Measurements from ENCODE around the gene ASTN2.

Gene ASTN2

DNA sequence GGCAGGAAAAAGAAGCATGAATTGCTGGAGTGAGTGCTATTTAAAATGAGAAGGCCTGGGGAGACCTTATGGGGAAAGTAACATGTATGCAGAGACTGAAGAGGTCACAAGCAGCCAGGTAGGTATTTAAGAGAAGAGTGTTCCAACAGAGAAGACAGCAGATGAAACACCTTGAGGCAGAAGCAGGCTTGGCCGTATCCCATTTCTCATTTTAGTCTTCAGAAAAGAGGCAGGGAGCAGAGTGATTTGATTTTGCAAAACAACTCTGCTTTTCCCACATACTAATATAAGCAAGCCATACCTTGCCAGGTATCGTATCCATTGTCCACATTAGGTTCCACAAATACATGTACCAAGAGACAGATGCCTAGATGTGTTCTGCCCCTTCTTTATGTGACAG, 244.3 kb downstream of the ASTN2 start:
- no peaks in the 10 kb centered on the region for H3K36me3 ChIP-seq
- H3K9me3 ChIP-seq (replicated peaks in 1 of 11), result no peaks in the 10 kb centered on the region
- no peak overlapping the region for H3K27ac ChIP-seq
- no peak overlapping the region for H3K4me3 ChIP-seq
- TF ChIP-seq Cebpa-rat (IDR thresholded peaks at IDR 0.05), result no peak
- H4K20me1 ChIP-seq, result no peaks in the 10 kb centered on the region
- no peak overlapping the region for H3K4me2 ChIP-seq
- no peaks in the 10 kb centered on the region; a peak in 1 of 22 replicates for H3K27me3 ChIP-seq
- H3K9ac ChIP-seq, result no peak overlapping the region
- peaks cover 8 to 18% (median 12%) of the 10 kb centered on the region in 10 experiments for H3K4me1 ChIP-seq

- no peaks in the 10 kb centered on the region for H3K36me3 ChIP-seq
- H3K27me3 ChIP-seq, result no peaks in the 10 kb centered on the region; a peak in 1 of 22 replicates
- no peaks in the 10 kb centered on the region for H3K9me3 ChIP-seq (replicated peaks in 1 of 11)
- H3K9ac ChIP-seq, result peak overlapping the region in 3 of 11 experiments; percentile 1 to 28 (median 15); a peak in 4 of 22 replicates
- H3K4me1 ChIP-seq, result peaks cover 8 to 18% (median 12%) of the 10 kb centered on the region in 10 experiments
- peak overlapping the region in 2 of 11 experiments; percentile 11 to 31; a peak in 2 of 22 replicates for H3K27ac ChIP-seq
- TF ChIP-seq Cebpa-rat (IDR thresholded peaks at IDR 0.05), result no peak
- H4K20me1 ChIP-seq, result no peaks in the 10 kb centered on the region
- peak overlapping the region in 1 of 10 experiments; percentile 10; a peak in 2 of 20 replicates for H3K4me3 ChIP-seq
- H3K4me2 ChIP-seq, result peak overlapping the region; percentile 46 to 81 (median 64)
Measured at GRCh38 chr9:117169089-117169621, 245.7 kb downstream of the ASTN2 start.

DNA sequence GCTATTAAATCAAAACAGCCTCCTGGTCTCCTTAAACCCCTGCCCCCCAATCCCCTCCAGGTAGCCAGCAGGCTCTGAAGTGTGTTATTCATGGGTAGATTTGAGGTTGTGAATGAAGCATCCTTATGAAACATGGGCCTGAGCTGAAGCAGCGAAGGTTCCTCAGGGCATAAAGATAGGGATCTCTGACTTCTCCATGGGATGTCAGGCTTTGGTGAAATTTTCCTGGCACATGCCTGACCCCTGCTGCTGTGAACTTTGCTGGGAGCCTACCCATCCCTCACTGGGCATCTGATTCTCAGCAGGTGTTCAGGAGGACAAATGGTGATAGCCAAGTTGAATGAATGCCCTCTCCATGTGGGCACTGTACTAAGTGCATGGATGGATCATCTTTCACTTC, 250.3 kb downstream of the ASTN2 start:
- Histone ChIP-seq H3K4me1 (peaks cover 7 to 25% (median 19%) of the 10 kb centered on the region in 10 experiments), H3K36me3 (no peaks in the 10 kb centered on the region), H3K4me3 (no peak overlapping the region), H3K27ac (no peak overlapping the region), H3K27me3 (no peaks in the 10 kb centered on the region; a peak in 1 of 22 replicates), H3K9ac (no peak overlapping the region), H4K20me1 (no peaks in the 10 kb centered on the region), H3K9me3 (replicated peaks in 1 of 11) (no peaks in the 10 kb centered on the region), H3K4me2 (no peak overlapping the region)
- TF ChIP-seq Cebpa-rat (IDR thresholded peaks at IDR 0.05), result no peak

DNA sequence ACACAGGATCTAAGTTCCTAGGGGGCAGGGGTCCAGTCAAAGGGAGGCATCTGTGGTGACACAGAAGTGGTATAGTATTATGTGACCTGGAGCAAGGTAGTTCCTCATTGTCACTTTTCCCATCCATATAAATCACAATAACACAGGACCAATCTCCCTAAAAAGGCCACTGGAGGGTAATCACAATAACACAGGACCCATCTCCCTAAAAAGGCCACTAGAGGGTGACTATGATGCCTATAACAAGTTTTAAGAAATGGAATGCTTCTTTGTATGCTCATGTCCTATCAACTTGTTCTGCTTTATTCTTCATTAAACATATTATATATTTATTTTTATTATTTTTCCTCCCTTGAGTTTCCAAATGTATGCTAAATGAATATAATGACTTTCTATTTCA, 254.6 kb downstream of the ASTN2 start:
- Histone ChIP-seq H3K27ac (no peak overlapping the region), H4K20me1 (no peaks in the 10 kb centered on the region), H3K4me3 (no peak overlapping the region), H3K4me2 (peak overlapping the region in 1 of 11 experiments; percentile 32; a peak in 1 of 22 replicates), H3K9ac (no peak overlapping the region), H3K4me1 (peaks cover 0 to 11% (median 8%) of the 10 kb centered on the region in 10 experiments; a peak in 9 of 20 replicates), H3K27me3 (no peaks in the 10 kb centered on the region), H3K9me3 (replicated peaks in 1 of 11) (no peaks in the 10 kb centered on the region), H3K36me3 (no peaks in the 10 kb centered on the region)
- no peak for TF ChIP-seq Cebpa-rat (IDR thresholded peaks at IDR 0.05)

GRCh38 chr9:117156771-117157535, 257.9 kb downstream of the ASTN2 start:
- no peaks in the 10 kb centered on the region for H3K27me3 ChIP-seq
- H3K4me2 ChIP-seq, result no peak overlapping the region
- H3K4me1 ChIP-seq, result peaks cover 0 to 11% (median 8%) of the 10 kb centered on the region in 10 experiments; a peak in 9 of 20 replicates
- no peaks in the 10 kb centered on the region for H3K36me3 ChIP-seq
- no peak overlapping the region for H3K9ac ChIP-seq
- TF ChIP-seq Cebpa-rat (IDR thresholded peaks at IDR 0.05), result no peak
- H4K20me1 ChIP-seq, result no peaks in the 10 kb centered on the region
- no peaks in the 10 kb centered on the region for H3K9me3 ChIP-seq (replicated peaks in 1 of 11)
- no peak overlapping the region for H3K27ac ChIP-seq
- no peak overlapping the region for H3K4me3 ChIP-seq

DNA sequence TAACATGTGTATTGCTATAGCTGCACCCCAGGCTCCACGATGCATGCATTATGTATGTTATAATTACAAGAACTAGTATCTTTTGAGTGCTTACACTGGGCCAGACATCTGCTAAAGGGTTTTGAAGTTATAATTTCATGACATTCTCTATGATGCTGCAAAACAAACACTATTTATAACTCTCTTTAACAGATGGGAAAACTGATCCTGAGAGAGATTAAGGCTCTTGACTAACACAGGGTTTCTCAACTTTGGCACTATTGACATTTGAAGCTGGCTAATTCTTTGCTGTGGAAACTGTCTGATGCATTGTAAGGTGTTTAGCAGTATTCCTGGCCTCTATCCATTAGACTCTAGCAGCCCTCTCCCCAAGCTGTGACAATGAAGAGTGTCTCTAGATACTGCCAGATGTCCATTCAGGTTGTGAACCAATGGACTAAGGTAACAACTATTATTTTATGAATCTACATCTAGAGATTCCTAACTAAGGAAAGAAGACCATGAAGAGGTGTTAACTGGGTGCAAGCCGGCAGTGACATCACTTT, 258.6 kb downstream of the ASTN2 start:
- Histone ChIP-seq H3K4me2 (no peak overlapping the region), H4K20me1 (no peaks in the 10 kb centered on the region), H3K27ac (no peak overlapping the region), H3K9me3 (replicated peaks in 1 of 11) (no peaks in the 10 kb centered on the region), H3K27me3 (no peaks in the 10 kb centered on the region), H3K9ac (no peak overlapping the region), H3K4me1 (peaks cover 0 to 9% (median 6%) of the 10 kb centered on the region in 10 experiments; a peak in 9 of 20 replicates), H3K4me3 (no peak overlapping the region), H3K36me3 (no peaks in the 10 kb centered on the region)
- no peak for TF ChIP-seq Cebpa-rat (IDR thresholded peaks at IDR 0.05)

DNA sequence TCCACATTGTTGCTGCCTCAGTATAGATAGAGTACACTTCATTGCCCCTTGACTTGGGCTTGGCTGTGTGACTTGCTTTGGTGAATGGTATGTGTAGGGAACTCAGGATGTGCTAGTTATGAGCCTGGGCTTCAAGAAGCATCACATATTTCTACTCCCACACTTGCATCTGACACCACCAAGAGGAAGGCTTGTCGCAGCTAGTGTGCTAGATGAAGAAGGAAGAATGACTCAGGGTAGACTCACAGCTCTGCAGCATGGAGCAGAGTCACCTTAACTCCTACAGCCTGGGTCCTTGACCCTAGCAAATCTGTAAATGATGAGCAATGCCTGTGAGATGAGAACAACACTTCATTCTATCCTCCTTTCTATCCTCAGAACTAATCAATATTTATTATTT, 261.8 kb downstream of the ASTN2 start:
- Histone ChIP-seq H3K36me3 (no peaks in the 10 kb centered on the region), H3K4me2 (no peak overlapping the region), H3K27me3 (no peaks in the 10 kb centered on the region), H3K27ac (no peak overlapping the region), H3K4me1 (no peaks in the 10 kb centered on the region), H3K9ac (no peak overlapping the region), H3K9me3 (replicated peaks in 1 of 11) (no peaks in the 10 kb centered on the region), H4K20me1 (no peaks in the 10 kb centered on the region), H3K4me3 (no peak overlapping the region)
- no peak for TF ChIP-seq Cebpa-rat (IDR thresholded peaks at IDR 0.05)

DNA sequence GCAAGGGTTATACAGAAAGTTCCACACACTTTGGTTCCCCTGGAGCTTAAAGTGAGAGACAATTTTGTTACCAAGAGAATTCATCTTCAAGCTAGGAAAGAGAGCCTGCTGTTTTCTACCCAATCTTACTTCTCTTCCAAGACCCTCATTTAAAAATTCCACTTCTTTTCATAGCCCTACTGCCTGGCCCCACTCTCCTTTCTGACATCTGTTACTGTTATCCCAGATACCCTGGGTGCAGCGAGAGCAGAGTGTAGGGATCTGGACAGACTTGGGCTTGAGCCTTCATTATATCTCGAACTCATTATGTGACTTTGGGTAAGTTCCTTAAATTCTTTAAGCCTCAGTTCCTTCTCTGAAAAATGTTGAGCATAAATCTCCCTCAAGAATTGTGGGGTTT, 263.1 kb downstream of the ASTN2 start:
- Histone ChIP-seq H3K27me3 (no peaks in the 10 kb centered on the region), H3K9ac (no peak overlapping the region)
- no peak for TF ChIP-seq Cebpa-rat (IDR thresholded peaks at IDR 0.05)

GRCh38 chr9:117149996-117150395, 264.9 kb downstream of the ASTN2 start:
- H3K27ac ChIP-seq, result no peak overlapping the region
- TF ChIP-seq Cebpa-rat (IDR thresholded peaks at IDR 0.05), result no peak
- H3K36me3 ChIP-seq, result no peaks in the 10 kb centered on the region
- H3K9ac ChIP-seq, result no peak overlapping the region
- no peak overlapping the region for H3K4me3 ChIP-seq
- H3K27me3 ChIP-seq, result no peaks in the 10 kb centered on the region
- no peaks in the 10 kb centered on the region for H3K9me3 ChIP-seq (replicated peaks in 1 of 11)
- no peaks in the 10 kb centered on the region for H4K20me1 ChIP-seq
- H3K4me1 ChIP-seq, result no peaks in the 10 kb centered on the region
- no peak overlapping the region for H3K4me2 ChIP-seq

More for the DNA sequence above, 263.1 kb downstream of the ASTN2 start:
- no peak overlapping the region for H3K4me2 ChIP-seq
- H4K20me1 ChIP-seq, result no peaks in the 10 kb centered on the region
- no peaks in the 10 kb centered on the region for H3K36me3 ChIP-seq
- no peak overlapping the region for H3K27ac ChIP-seq
- no peaks in the 10 kb centered on the region for H3K9me3 ChIP-seq (replicated peaks in 1 of 11)
- H3K4me3 ChIP-seq, result no peak overlapping the region
- no peaks in the 10 kb centered on the region for H3K4me1 ChIP-seq

Measured in BLaER1 treated with 17β-estradiol and CSF1 and Interleukin-3, amounts not matched to agents 10 nM and 100 nM (cell line).